SK-N-MC (cell line): ENCODE measurements around the gene CYP1A2.

Source experiments
- EZH2 ChIP-seq: fragments of 200-600 bp; sonication (generic); IDR thresholded peaks from one replicate; pipeline ENCODE4 v1.6.1; 2017; ENCODE audit warnings: antibody characterized with exemption
- FOXP2 ChIP-seq: optimal IDR thresholded peaks from 2 replicates; pipeline ENCODE3; 2011; ENCODE audit warnings: mild to moderate bottlenecking, moderate library complexity; ENCODE audit not compliant: insufficient read depth; ENCODE audit errors: extremely low read length, control extremely low read depth
- POLR2AphosphoS5 ChIP-seq: IDR thresholded peaks from 2 replicates; pipeline ENCODE4 v1.6.1; 2012; ENCODE audit warnings: mild to moderate bottlenecking, low read depth, low read length, borderline replicate concordance

DNA sequence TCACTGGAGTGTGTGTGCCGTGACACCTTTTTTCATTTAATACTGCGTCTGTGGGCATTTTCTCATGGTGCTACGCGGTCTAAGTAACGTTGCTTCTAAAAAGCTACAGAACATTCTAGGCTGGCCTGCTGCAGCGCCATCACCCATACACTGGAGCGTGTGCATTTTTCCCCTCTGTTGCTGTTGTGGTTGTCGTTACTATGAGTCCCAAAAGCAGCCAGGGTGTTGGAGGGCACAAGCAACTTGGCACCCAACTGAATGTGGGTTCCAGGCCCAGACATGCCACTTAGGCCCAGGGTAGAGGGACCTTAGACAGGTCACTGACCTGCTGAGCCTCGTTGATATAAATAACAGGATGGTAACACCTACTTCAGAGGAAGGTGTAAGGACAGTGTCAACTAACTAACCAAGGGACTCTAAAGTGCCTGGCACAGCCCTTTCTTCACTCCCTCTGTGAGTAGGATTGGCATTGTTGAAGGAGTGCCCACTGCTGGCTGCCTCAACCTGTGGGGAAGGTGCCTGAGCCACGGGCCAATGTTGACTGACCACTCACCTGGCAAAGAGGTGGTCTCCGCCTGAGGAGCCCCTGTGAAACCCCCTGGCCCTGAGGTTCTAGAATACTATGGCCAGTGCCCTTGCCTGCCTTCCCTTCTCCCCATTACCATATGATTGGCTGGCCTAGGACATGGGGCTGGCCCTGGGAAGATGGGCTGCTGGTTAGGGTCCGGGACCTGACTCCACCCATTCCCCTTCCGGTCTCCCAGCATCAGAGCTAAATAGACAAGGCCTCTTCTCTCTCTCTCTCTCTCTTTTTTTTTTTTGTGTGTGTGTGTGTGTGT, 36.8 kb downstream of the CYP1A2 start:
- no peak for TF ChIP-seq POLR2AphosphoS5
- no peak for TF ChIP-seq EZH2
- no peak for TF ChIP-seq FOXP2
